ENCODE data around the gene RORC.

DNA sequence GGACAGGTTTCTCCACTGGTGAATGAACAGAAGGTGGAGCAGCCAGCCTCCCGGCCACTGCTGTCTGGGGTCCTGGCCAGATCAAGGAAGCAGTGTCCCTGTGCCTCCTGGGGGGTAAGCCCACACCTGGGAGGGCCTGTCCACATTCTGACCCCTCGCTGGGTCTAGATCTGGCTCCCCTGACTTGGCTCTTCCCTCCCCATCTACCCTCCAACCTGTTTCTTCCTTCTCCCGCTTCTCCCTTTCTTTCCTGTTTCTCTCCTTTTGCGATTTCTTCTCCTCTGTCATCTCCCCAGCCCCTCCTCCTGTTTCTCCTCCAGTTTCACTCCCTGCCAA, 378 bp downstream of the RORC start:
- TF ChIP-seq, protein P1, sequence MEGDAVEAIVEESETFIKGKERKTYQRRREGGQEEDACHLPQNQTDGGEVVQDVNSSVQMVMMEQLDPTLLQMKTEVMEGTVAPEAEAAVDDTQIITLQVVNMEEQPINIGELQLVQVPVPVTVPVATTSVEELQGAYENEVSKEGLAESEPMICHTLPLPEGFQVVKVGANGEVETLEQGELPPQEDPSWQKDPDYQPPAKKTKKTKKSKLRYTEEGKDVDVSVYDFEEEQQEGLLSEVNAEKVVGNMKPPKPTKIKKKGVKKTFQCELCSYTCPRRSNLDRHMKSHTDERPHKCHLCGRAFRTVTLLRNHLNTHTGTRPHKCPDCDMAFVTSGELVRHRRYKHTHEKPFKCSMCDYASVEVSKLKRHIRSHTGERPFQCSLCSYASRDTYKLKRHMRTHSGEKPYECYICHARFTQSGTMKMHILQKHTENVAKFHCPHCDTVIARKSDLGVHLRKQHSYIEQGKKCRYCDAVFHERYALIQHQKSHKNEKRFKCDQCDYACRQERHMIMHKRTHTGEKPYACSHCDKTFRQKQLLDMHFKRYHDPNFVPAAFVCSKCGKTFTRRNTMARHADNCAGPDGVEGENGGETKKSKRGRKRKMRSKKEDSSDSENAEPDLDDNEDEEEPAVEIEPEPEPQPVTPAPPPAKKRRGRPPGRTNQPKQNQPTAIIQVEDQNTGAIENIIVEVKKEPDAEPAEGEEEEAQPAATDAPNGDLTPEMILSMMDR (conservative IDR thresholded peaks at IDR 0.05; ENCODE audit: low read depth, low read length) = no peak
- TF ChIP-seq EZH2 (IDR thresholded peaks at IDR 0.05; ENCODE audit: low read length, unreplicated experiment) = no peak
- no peak for TF ChIP-seq EZH2phosphoT487 (IDR thresholded peaks at IDR 0.05; ENCODE audit: borderline replicate concordance, low read length)
